ENCODE results near the gene FGF4.

Gene FGF4

GRCh38 chr11:69775163-69775755 lies at the start of gene FGF4:
TSS of gene FGF4 (minus strand) at chr11:69775341. CDS start at chr11:69775084, 257 bp downstream.
- no peak for DNase-seq (ENCODE audit: low read depth in 2 of 3, low spot score in 1 of 3)

GRCh38 chr11:69823641-69824265 lies 48.6 kb upstream of the FGF4 start:
- no peak for DNase-seq (ENCODE audit: low read depth in 2 of 3, low spot score in 1 of 3)

- DNase-seq (ENCODE audit: low read depth in 2 of 3, low spot score in 1 of 3) = no peak
These were observed 47.7 kb upstream of the FGF4 start for GRCh38 chr11:69822676-69823494.

- no peak for DNase-seq (ENCODE audit: low read depth in 2 of 3, low spot score in 1 of 3)
These were observed 46.4 kb upstream of the FGF4 start for GRCh38 chr11:69821511-69822040.

- no peak for DNase-seq (ENCODE audit: low read depth in 2 of 3, low spot score in 1 of 3)
These were observed 45.3 kb upstream of the FGF4 start for GRCh38 chr11:69820441-69820840.

- no peak for DNase-seq (ENCODE audit: low read depth in 2 of 3, low spot score in 1 of 3)
These were observed 44.5 kb upstream of the FGF4 start for GRCh38 chr11:69819541-69820070.

- DNase-seq (ENCODE audit: low read depth in 2 of 3, low spot score in 1 of 3) = no peak
These were observed 43.7 kb upstream of the FGF4 start, which contains the start of gene FGF3 for GRCh38 chr11:69818603-69819441. TSS of gene FGF3 (minus strand) at chr11:69819416. CDS start at chr11:69818933, 483 bp downstream.

- DNase-seq (ENCODE audit: low read depth in 2 of 3, low spot score in 1 of 3) = no peak
These were observed 43.1 kb upstream of the FGF4 start for GRCh38 chr11:69818231-69818602.

GRCh38 chr11:69817265-69818230 lies 42.4 kb upstream of the FGF4 start:
- no peak for DNase-seq (ENCODE audit: low read depth in 2 of 3, low spot score in 1 of 3)

GRCh38 chr11:69816671-69817070 lies 41.5 kb upstream of the FGF4 start:
- DNase-seq (ENCODE audit: low read depth in 2 of 3, low spot score in 1 of 3) = no peak

- DNase-seq (ENCODE audit: low read depth in 2 of 3, low spot score in 1 of 3) = no peak
These were observed 40.8 kb upstream of the FGF4 start for GRCh38 chr11:69815973-69816372.

GRCh38 chr11:69814902-69815301 lies 39.8 kb upstream of the FGF4 start:
- DNase-seq (ENCODE audit: low read depth in 2 of 3, low spot score in 1 of 3) = no peak

- no peak for DNase-seq (ENCODE audit: low read depth in 2 of 3, low spot score in 1 of 3)
These were observed 39.3 kb upstream of the FGF4 start for GRCh38 chr11:69814411-69814810.

- DNase-seq (ENCODE audit: low read depth in 2 of 3, low spot score in 1 of 3) = no peak
These were observed 38.7 kb upstream of the FGF4 start for GRCh38 chr11:69813839-69814238.

- DNase-seq (ENCODE audit: low read depth in 2 of 3, low spot score in 1 of 3) = no peak
These were observed 37.8 kb upstream of the FGF4 start for GRCh38 chr11:69812946-69813345.

GRCh38 chr11:69812256-69812655 lies 37.1 kb upstream of the FGF4 start:
- no peak for DNase-seq (ENCODE audit: low read depth in 2 of 3, low spot score in 1 of 3)

GRCh38 chr11:69811431-69811830 lies 36.3 kb upstream of the FGF4 start:
- no peak for DNase-seq (ENCODE audit: low read depth in 2 of 3, low spot score in 1 of 3)

- no peak for DNase-seq (ENCODE audit: low read depth in 2 of 3, low spot score in 1 of 3)
These were observed 35.4 kb upstream of the FGF4 start for GRCh38 chr11:69810289-69811118.

GRCh38 chr11:69808667-69809086 lies 33.5 kb upstream of the FGF4 start:
- no peak for DNase-seq (ENCODE audit: low read depth in 2 of 3, low spot score in 1 of 3)
